PC-3 (cell line): ENCODE results near the gene COQ8A. TPM values are rescaled to one million over a fixed set of nuclear protein-coding genes. Genes with fewer than 3 reads are reported as not detected.

Experiments
- ATAC-seq: fragments of 200-7000 bp; cut with Tn5 transposase; 2 replicates; pipeline ENCODE4 v1.9.1; 2020; ENCODE audit warnings: mild to moderate bottlenecking, moderate library complexity
- BruUV-seq: library from RNA; stranded (reverse); fragments of 400-500 nt; replicated peaks from 2 replicates; lab custom pipeline; 2021; lab: Mats Ljungman, UMichigan
- CTCF ChIA-PET: fragments of 300-600 bp; sonication (Branson Sonifier 250); formaldehyde crosslinking; loops from one replicate; lab custom pipeline; 2022; ENCODE audit warnings: antibody characterized with exemption; lab: Charles Lee
- POLR2A ChIA-PET: fragments of 300-600 bp; sonication (Branson Sonifier 250); formaldehyde crosslinking; loops from one replicate; lab custom pipeline; 2022; ENCODE audit warnings: antibody characterized with exemption; ENCODE audit not compliant: unreplicated experiment; lab: Charles Lee
- DNase-seq: peaks from one replicate; pipeline ENCODE4 v3.0.0-alpha.2; 2015
- H2AFZ ChIP-seq: fragments of 300-600 bp; sonication (generic); 2 replicates; pipeline ENCODE4 v1.6.0; 2016; ENCODE audit warnings: antibody characterized with exemption, low read length
- H3F3A ChIP-seq: fragments of 300-600 bp; sonication (generic); one replicate; pipeline ENCODE4 v1.6.0; 2017; ENCODE audit warnings: antibody characterized with exemption, low read length, control low read depth, mild to moderate bottlenecking; ENCODE audit not compliant: unreplicated experiment
- H3K27ac ChIP-seq: fragments of 300-600 bp; sonication (generic); 2 replicates; pipeline ENCODE4 v1.5.1; 2016; ENCODE audit warnings: mild to moderate bottlenecking, low read length
- H3K27me3 ChIP-seq: fragments of 300-600 bp; sonication (generic); 2 replicates; pipeline ENCODE4 v1.6.1; 2016; ENCODE audit warnings: low read length, mixed read lengths
- H3K36me3 ChIP-seq: fragments of 300-600 bp; sonication (generic); 2 replicates; pipeline ENCODE4 v1.6.1; 2016; ENCODE audit warnings: low read depth, mixed run types, low read length, mixed read lengths
- H3K4me1 ChIP-seq: fragments of 300-600 bp; sonication (generic); 2 replicates; pipeline ENCODE4 v1.5.1; 2016; ENCODE audit warnings: low read length; ENCODE audit not compliant: insufficient read depth
- H3K4me2 ChIP-seq: fragments of 300-600 bp; sonication (generic); 2 replicates; pipeline ENCODE4 v1.6.0; 2016; ENCODE audit warnings: low read length
- H3K4me3 ChIP-seq: fragments of 300-600 bp; sonication (generic); 2 replicates; pipeline ENCODE4 v1.5.1; 2016; ENCODE audit warnings: mild to moderate bottlenecking, low read length, mixed read lengths
- H3K79me2 ChIP-seq: fragments of 300-600 bp; sonication (generic); 2 replicates; pipeline ENCODE4 v1.6.1; 2017; ENCODE audit warnings: low read length, mixed read lengths
- H3K9ac ChIP-seq: fragments of 300-600 bp; sonication (generic); 2 replicates; pipeline ENCODE4 v1.6.0; 2016; ENCODE audit warnings: mild to moderate bottlenecking, low read length
- H3K9me2 ChIP-seq: fragments of 300-600 bp; sonication (generic); replicated peaks from 2 replicates; pipeline ENCODE4 v1.6.1; 2016; ENCODE audit warnings: mixed run types, low read length, mixed read lengths
- H3K9me3 ChIP-seq: fragments of 300-600 bp; sonication (generic); 2 replicates; pipeline ENCODE4 v1.6.1; 2016; ENCODE audit warnings: low read length, mixed read lengths
- H4K20me1 ChIP-seq: fragments of 300-600 bp; sonication (generic); 2 replicates; pipeline ENCODE4 v1.6.1; 2016; ENCODE audit warnings: low read length, mixed read lengths
- EZH2 ChIP-seq: fragments of 300-600 bp; sonication (generic); IDR thresholded peaks from one replicate; pipeline ENCODE4 v1.6.1; 2017; ENCODE audit warnings: antibody characterized with exemption, mild to moderate bottlenecking, low read length; ENCODE audit not compliant: unreplicated experiment
- EZH2phosphoT487 ChIP-seq: fragments of 300-600 bp; sonication (generic); IDR thresholded peaks from 2 replicates; pipeline ENCODE4 v1.6.1; 2018; ENCODE audit warnings: mild to moderate bottlenecking, antibody characterized with exemption, low read length, borderline replicate concordance
- intact Hi-C: fragments of 100-400 bp; cut with micrococcal nuclease; formaldehyde crosslinking; loops from 2 replicates; pipeline ENCODE4 v1.9.0; 2023
- total RNA-seq: library from RNA; depleted of rRNA; stranded (reverse); fragments of >200 nt; gene quantifications from 2 replicates; pipeline ENCODE4 v1.2.3, GENCODE V29; 2014
- TF ChIP-seq, protein P1 (sequence below): fragments of 300-600 bp; sonication (generic); conservative IDR thresholded peaks from 2 replicates; pipeline ENCODE4 v1.5.1; 2017; ENCODE audit warnings: antibody characterized with exemption, low read depth, mild to moderate bottlenecking, low read length

The COQ8A gene
- total RNA-seq, 1 experiment from 2014 or later: 67.0 TPM

DNA sequence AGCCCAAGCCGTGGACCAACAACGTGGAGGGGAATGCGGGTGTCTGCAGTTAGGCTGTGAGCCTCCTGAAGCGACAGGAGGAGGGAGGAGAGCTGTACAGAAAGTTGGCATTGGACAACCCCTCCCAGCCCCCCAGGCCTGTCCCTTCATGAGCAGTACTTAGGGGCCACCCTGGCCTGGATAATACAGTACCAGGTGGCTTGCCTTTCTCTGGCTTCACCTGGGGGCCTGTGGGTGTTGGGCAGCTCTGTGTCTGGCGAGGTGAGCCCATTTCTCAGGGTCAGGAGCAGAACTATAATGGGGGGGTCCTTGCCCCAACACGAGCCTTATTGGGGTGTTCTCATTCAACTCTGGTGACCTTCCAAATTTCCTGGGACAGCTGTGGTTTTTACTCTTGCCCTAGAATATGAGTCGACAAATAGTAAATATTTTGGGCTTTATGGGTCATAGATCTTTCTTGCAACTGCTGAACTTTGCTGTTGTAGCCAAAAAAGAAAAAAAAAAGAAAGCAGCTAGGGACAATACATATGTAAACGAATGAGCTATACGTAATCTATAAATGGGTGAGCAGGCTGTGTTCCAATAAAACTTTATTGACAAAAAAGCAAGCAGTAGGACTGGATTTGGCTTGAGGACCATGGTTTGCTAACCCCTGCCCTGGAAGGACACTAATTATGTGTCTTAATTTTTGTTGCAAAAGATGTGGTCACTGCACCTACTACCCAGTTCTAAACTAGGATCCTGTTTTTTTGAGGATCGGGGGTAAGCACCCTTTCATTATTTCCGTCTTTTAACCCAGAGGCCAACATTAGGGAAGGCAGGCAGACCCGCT, 11.4 kb downstream of the COQ8A start:
- Histone ChIP-seq H2AFZ (no peak overlapping the region), H3K27ac (no peak overlapping the region), H3K4me1 (no peaks in the 10 kb centered on the region; the same call in 1 of the 2 replicates), H3K79me2 (peaks cover 71% of the 10 kb centered on the region), H3K9me2 (no peaks in the 10 kb centered on the region), H3K4me2 (no peak overlapping the region), H4K20me1 (0 out of 2 replicates have a peak, but pooled peaks cover 9% of the 10 kb centered on the region), H3K4me3 (no peak overlapping the region), H3K9me3 (no peaks in the 10 kb centered on the region), H3K9ac (no peak overlapping the region), H3K27me3 (no peaks in the 10 kb centered on the region), H3K36me3 (no peaks in the 10 kb centered on the region), H3F3A (no peaks in the 10 kb centered on the region)
- BruUV-seq: no TSS peak
- ChIA-PET POLR2A (interaction anchor here (0.9 kb wide), 1 partner anchor 11 kb away, joined by 7 read pairs; the partner anchor contains the start of gene COQ8A), CTCF (no interaction called here)
- peak; percentile 39 for DNase-seq
- no peak; the same call in 1 of the 2 replicates for ATAC-seq
- TF ChIP-seq EZH2: no peak
- TF ChIP-seq EZH2phosphoT487: no peak
- TF ChIP-seq, protein P1, sequence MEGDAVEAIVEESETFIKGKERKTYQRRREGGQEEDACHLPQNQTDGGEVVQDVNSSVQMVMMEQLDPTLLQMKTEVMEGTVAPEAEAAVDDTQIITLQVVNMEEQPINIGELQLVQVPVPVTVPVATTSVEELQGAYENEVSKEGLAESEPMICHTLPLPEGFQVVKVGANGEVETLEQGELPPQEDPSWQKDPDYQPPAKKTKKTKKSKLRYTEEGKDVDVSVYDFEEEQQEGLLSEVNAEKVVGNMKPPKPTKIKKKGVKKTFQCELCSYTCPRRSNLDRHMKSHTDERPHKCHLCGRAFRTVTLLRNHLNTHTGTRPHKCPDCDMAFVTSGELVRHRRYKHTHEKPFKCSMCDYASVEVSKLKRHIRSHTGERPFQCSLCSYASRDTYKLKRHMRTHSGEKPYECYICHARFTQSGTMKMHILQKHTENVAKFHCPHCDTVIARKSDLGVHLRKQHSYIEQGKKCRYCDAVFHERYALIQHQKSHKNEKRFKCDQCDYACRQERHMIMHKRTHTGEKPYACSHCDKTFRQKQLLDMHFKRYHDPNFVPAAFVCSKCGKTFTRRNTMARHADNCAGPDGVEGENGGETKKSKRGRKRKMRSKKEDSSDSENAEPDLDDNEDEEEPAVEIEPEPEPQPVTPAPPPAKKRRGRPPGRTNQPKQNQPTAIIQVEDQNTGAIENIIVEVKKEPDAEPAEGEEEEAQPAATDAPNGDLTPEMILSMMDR: no peak
- intact Hi-C loops: no loop called here

DNA sequence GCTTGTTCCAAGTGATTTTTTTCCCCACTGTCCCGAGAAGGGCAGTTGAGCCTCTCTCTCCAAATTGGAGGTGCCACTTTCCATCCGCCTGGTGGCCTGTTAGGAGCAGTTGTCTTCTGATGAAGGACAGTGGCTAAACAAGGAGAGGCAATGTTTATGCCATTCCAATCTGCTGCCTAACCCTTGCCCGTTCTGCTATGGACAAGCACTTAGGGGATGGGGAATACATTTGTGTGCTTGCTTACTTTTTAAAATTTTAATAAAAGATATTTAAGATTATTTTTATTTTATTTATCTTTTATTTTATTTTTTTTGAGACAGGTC, 12.0 kb downstream of the COQ8A start:
- no peak for ATAC-seq

More for the DNA sequence above, 12.0 kb downstream of the COQ8A start:
- POLR2A ChIA-PET: interaction anchor here (0.9 kb wide), 1 partner anchor 12 kb away, joined by 7 read pairs; the partner anchor contains the start of gene COQ8A
- no TSS peak for BruUV-seq
- H3F3A ChIP-seq: no peaks in the 10 kb centered on the region
- DNase-seq: no peak
- H3K4me2 ChIP-seq: no peak overlapping the region
- no peaks in the 10 kb centered on the region for H3K36me3 ChIP-seq
- no peak overlapping the region for H3K4me3 ChIP-seq
- H3K27ac ChIP-seq: no peak overlapping the region
- CTCF ChIA-PET: no interaction called here
- intact Hi-C loops: no loop called here
- no peaks in the 10 kb centered on the region for H3K9me3 ChIP-seq
- no peaks in the 10 kb centered on the region for H3K27me3 ChIP-seq
- no peak overlapping the region for H2AFZ ChIP-seq
- H3K9me2 ChIP-seq: no peaks in the 10 kb centered on the region
- TF ChIP-seq EZH2: no peak
- TF ChIP-seq EZH2phosphoT487: no peak
- TF ChIP-seq, protein P1: no peak
- no peak overlapping the region for H3K9ac ChIP-seq
- H4K20me1 ChIP-seq: 0 out of 2 replicates have a peak, but pooled peaks cover 9% of the 10 kb centered on the region
- H3K79me2 ChIP-seq: peaks cover 65% of the 10 kb centered on the region
- no peaks in the 10 kb centered on the region; the same call in 1 of the 2 replicates for H3K4me1 ChIP-seq
